Measurements from ENCODE around the gene CPSF3. TPM values are rescaled to one million over a fixed set of nuclear protein-coding genes. Genes with fewer than 3 reads are reported as not detected.

The CPSF3 gene
- total and polyA plus RNA-seq, 4 experiments from 2014 or later: 20.9 to 33.7 (median 25.1) TPM

DNA sequence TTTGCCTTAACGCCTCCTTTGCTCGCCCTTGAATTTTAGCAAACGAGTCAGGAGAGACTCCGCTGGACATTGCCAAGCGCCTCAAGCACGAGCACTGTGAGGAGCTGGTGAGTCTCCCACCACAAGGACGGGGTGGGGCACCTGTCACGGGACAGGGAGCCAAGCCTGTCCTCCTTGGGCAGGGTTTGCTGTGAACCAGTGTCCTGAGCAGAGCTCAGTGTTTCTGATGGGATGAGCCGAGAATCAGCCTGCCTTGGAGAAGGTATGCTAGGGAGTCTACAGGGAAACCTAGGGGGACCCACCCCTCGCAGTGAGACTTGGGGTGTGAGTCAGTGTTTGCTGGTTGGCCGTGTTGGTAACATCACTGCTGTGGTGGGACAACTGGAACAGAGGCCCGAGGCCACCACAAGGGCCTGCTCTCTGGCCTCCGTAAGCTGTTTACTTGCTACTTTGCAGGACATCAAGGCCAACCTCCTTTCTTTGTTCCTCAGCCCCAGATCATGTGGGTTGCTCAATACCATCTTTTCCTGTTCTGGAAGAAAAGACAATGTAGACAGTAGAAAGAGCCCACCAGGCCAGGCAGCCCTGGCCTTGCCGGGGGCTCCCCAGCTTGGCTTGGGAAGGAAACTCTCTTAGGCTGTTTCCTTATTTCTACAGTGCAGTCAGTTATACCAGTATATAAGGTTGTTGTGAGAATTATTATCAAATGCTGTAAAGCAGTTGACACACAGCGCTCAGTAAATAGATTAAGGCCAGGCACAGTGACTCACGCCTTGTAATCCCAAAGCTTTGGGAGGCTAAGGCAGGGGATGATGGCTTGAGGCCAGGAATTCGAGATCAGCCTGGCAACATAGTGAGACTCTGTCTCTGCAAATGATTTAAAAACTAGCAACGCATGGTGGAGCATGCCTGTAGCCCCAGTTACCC, 42.5 kb upstream of the CPSF3 start:
- DNase-seq: no peak
- POLR2A ChIA-PET (ENCODE audit: partially characterized antibody): no interaction called here
- Histone ChIP-seq H3K9me3 (ENCODE audit: control insufficient read depth in 1 of 2, low read length in 2 of 2) (no peaks in the 10 kb centered on the region), H3K4me3 (ENCODE audit: low read length in 2 of 2) (no peak overlapping the region), H3K27ac (ENCODE audit: low read depth, low read length) (no peak overlapping the region), H3K36me3 (ENCODE audit: insufficient read depth, low read length) (no peaks in the 10 kb centered on the region), H3K4me1 (ENCODE audit: insufficient read depth, low read length) (no peaks in the 10 kb centered on the region), H3K27me3 (ENCODE audit: insufficient read depth, low read length) (no peaks in the 10 kb centered on the region)
- Mint-ChIP-seq H3K27me3 (peaks cover 0 to 7% of the 10 kb centered on the region in 2 donors), H3K4me1 (no peaks in the 10 kb centered on the region), H3K9me3 (no peaks in the 10 kb centered on the region), H3K36me3 (no peaks in the 10 kb centered on the region), H3K27ac (no peak overlapping the region), H3K4me3 (no peak overlapping the region)
- intact Hi-C loops (cut with micrococcal nuclease): no loop called here
- CTCF ChIA-PET (ENCODE audit: partially characterized antibody): interaction anchor here (1.2 kb wide), 1 partner anchor 10 kb away, joined by 3 read pairs; no protein-coding TSS in a partner anchor

- CTCF ChIA-PET (ENCODE audit: partially characterized antibody): no interaction called here
- no peaks in the 10 kb centered on the region for H3K27me3 ChIP-seq (ENCODE audit: insufficient read depth, low read length)
- no peak for DNase-seq
- Mint-ChIP-seq H3K4me1 (no peaks in the 10 kb centered on the region), H3K36me3 (no peaks in the 10 kb centered on the region), H3K4me3 (no peak overlapping the region), H3K27me3 (peaks cover 0 to 1% of the 10 kb centered on the region in 2 donors), H3K27ac (no peak overlapping the region), H3K9me3 (no peaks in the 10 kb centered on the region)
- no peaks in the 10 kb centered on the region for H3K36me3 ChIP-seq (ENCODE audit: insufficient read depth, low read length)
- no peaks in the 10 kb centered on the region for H3K9me3 ChIP-seq (ENCODE audit: control insufficient read depth in 1 of 2, low read length in 2 of 2)
- intact Hi-C loops (cut with micrococcal nuclease): no loop called here
- H3K27ac ChIP-seq (ENCODE audit: low read depth, low read length): no peak overlapping the region
- POLR2A ChIA-PET (ENCODE audit: partially characterized antibody): no interaction called here
- no peak overlapping the region for H3K4me3 ChIP-seq (ENCODE audit: low read length in 2 of 2)
- H3K4me1 ChIP-seq (ENCODE audit: insufficient read depth, low read length): no peaks in the 10 kb centered on the region
These were observed 40.7 kb upstream of the CPSF3 start for GRCh38 chr2:9382604-9383235.

DNA sequence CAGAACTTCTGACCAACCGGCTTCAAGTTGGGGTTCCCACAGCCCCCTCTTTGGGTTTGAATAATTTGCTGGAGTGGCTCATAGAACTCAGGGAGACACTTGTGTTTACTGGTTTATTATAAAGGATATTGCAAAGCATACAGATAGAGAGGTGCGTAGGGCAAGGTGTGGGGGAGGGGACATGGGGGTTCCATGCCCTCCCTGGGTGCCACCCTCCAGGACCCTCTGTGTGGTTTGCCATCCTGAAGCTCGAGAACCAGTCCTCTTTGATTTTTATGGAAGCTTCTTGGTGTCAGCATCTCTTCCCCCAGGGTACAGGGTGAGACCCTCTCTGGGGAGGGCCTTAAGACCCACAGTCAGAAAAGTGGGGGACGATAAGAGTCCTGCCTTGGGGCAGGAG, 38.9 kb upstream of the CPSF3 start:
- no peaks in the 10 kb centered on the region for H3K9me3 Mint-ChIP-seq
- H3K4me3 Mint-ChIP-seq: no peak overlapping the region
- ChIA-PET CTCF (ENCODE audit: partially characterized antibody) (no interaction called here), POLR2A (ENCODE audit: partially characterized antibody) (no interaction called here)
- Histone ChIP-seq H3K4me3 (ENCODE audit: low read length in 2 of 2) (no peak overlapping the region), H3K27ac (ENCODE audit: low read depth, low read length) (no peak overlapping the region), H3K36me3 (ENCODE audit: insufficient read depth, low read length) (no peaks in the 10 kb centered on the region), H3K9me3 (ENCODE audit: control insufficient read depth in 1 of 2, low read length in 2 of 2) (no peaks in the 10 kb centered on the region), H3K27me3 (ENCODE audit: insufficient read depth, low read length) (no peaks in the 10 kb centered on the region), H3K4me1 (ENCODE audit: insufficient read depth, low read length) (no peaks in the 10 kb centered on the region)
- DNase-seq: no peak
- intact Hi-C loops (cut with micrococcal nuclease): no loop called here
- H3K36me3 Mint-ChIP-seq: no peaks in the 10 kb centered on the region
- H3K27me3 Mint-ChIP-seq: peaks cover 0 to 1% of the 10 kb centered on the region in 2 donors
- no peaks in the 10 kb centered on the region for H3K4me1 Mint-ChIP-seq
- H3K27ac Mint-ChIP-seq: no peak overlapping the region

- H3K4me1 ChIP-seq (ENCODE audit: insufficient read depth, low read length): no peaks in the 10 kb centered on the region
- Mint-ChIP-seq H3K36me3 (no peaks in the 10 kb centered on the region), H3K4me3 (no peak overlapping the region), H3K27ac (no peak overlapping the region), H3K4me1 (no peaks in the 10 kb centered on the region), H3K27me3 (peaks cover 0 to 1% of the 10 kb centered on the region in 2 donors), H3K9me3 (no peaks in the 10 kb centered on the region)
- H3K4me3 ChIP-seq (ENCODE audit: low read length in 2 of 2): no peak overlapping the region
- CTCF ChIA-PET (ENCODE audit: partially characterized antibody): no interaction called here
- intact Hi-C loops (cut with micrococcal nuclease): no loop called here
- no peaks in the 10 kb centered on the region for H3K36me3 ChIP-seq (ENCODE audit: insufficient read depth, low read length)
- DNase-seq: no peak
- H3K27me3 ChIP-seq (ENCODE audit: insufficient read depth, low read length): no peaks in the 10 kb centered on the region
- POLR2A ChIA-PET (ENCODE audit: partially characterized antibody): no interaction called here
- H3K9me3 ChIP-seq (ENCODE audit: control insufficient read depth in 1 of 2, low read length in 2 of 2): no peaks in the 10 kb centered on the region
- no peak overlapping the region for H3K27ac ChIP-seq (ENCODE audit: low read depth, low read length)
These were observed 37.6 kb upstream of the CPSF3 start for GRCh38 chr2:9385841-9386240.

- no peak overlapping the region for H3K27ac Mint-ChIP-seq
- no peak overlapping the region for H3K4me3 Mint-ChIP-seq
- H3K4me1 Mint-ChIP-seq: no peaks in the 10 kb centered on the region
- no peaks in the 10 kb centered on the region for H3K9me3 Mint-ChIP-seq
- intact Hi-C loops (cut with micrococcal nuclease): no loop called here
- Histone ChIP-seq H3K27ac (ENCODE audit: low read depth, low read length) (no peak overlapping the region), H3K9me3 (ENCODE audit: control insufficient read depth in 1 of 2, low read length in 2 of 2) (no peaks in the 10 kb centered on the region), H3K4me3 (ENCODE audit: low read length in 2 of 2) (no peak overlapping the region), H3K27me3 (ENCODE audit: insufficient read depth, low read length) (no peaks in the 10 kb centered on the region), H3K4me1 (ENCODE audit: insufficient read depth, low read length) (no peaks in the 10 kb centered on the region), H3K36me3 (ENCODE audit: insufficient read depth, low read length) (no peaks in the 10 kb centered on the region)
- no peaks in the 10 kb centered on the region for H3K27me3 Mint-ChIP-seq
- no peaks in the 10 kb centered on the region for H3K36me3 Mint-ChIP-seq
- no peak for DNase-seq
- ChIA-PET CTCF (ENCODE audit: partially characterized antibody) (no interaction called here), POLR2A (ENCODE audit: partially characterized antibody) (no interaction called here)
These were observed 35.2 kb upstream of the CPSF3 start for GRCh38 chr2:9388199-9388681.

GRCh38 chr2:9388950-9389911, 34.2 kb upstream of the CPSF3 start:
- no peaks in the 10 kb centered on the region for H3K4me1 ChIP-seq (ENCODE audit: insufficient read depth, low read length)
- no peaks in the 10 kb centered on the region for H3K4me1 Mint-ChIP-seq
- no peaks in the 10 kb centered on the region for H3K9me3 ChIP-seq (ENCODE audit: control insufficient read depth in 1 of 2, low read length in 2 of 2)
- ChIA-PET CTCF (ENCODE audit: partially characterized antibody) (no interaction called here), POLR2A (ENCODE audit: partially characterized antibody) (no interaction called here)
- no peaks in the 10 kb centered on the region for H3K9me3 Mint-ChIP-seq
- no peaks in the 10 kb centered on the region for H3K36me3 Mint-ChIP-seq
- H3K27ac ChIP-seq (ENCODE audit: low read depth, low read length): no peak overlapping the region
- H3K27ac Mint-ChIP-seq: no peak overlapping the region
- H3K4me3 ChIP-seq (ENCODE audit: low read length in 2 of 2): no peak overlapping the region
- intact Hi-C loops (cut with micrococcal nuclease): no loop called here
- no peaks in the 10 kb centered on the region for H3K36me3 ChIP-seq (ENCODE audit: insufficient read depth, low read length)
- H3K27me3 Mint-ChIP-seq: no peaks in the 10 kb centered on the region
- DNase-seq: no peak
- no peak overlapping the region for H3K4me3 Mint-ChIP-seq
- H3K27me3 ChIP-seq (ENCODE audit: insufficient read depth, low read length): no peaks in the 10 kb centered on the region
